GM23338 (cell line): Measurements from ENCODE around the gene TMEM187.

Experiments used
- CREB1 ChIP-seq: fragments of 250-450 bp; sonication (Bioruptor Pico); IDR thresholded peaks from 2 replicates; pipeline ENCODE4 v1.5.0; 2020; ENCODE audit warnings: low read depth, mild to moderate bottlenecking, moderate library complexity
- ETS1 ChIP-seq: IDR thresholded peaks from 2 replicates; pipeline ENCODE4 v1.6.1; 2016; ENCODE audit warnings: antibody characterized with exemption
- EZH2 ChIP-seq: fragments of 200-600 bp; sonication (generic); IDR thresholded peaks from one replicate; pipeline ENCODE4 v1.8.0; 2017; ENCODE audit warnings: antibody characterized with exemption, mild to moderate bottlenecking, low read depth; ENCODE audit not compliant: unreplicated experiment
- EZH2phosphoT487 ChIP-seq: fragments of 200-600 bp; sonication (generic); IDR thresholded peaks from one replicate; pipeline ENCODE4 v1.8.1; 2018; ENCODE audit warnings: antibody characterized with exemption; ENCODE audit not compliant: unreplicated experiment
- JUNB ChIP-seq: IDR thresholded peaks from one replicate; pipeline ENCODE4 v1.6.1; 2016; ENCODE audit warnings: antibody characterized with exemption; ENCODE audit not compliant: unreplicated experiment
- NANOG ChIP-seq: IDR thresholded peaks from 2 replicates; pipeline ENCODE4 v1.6.1; 2016; ENCODE audit warnings: antibody characterized with exemption, borderline replicate concordance
- POLR2AphosphoS5 ChIP-seq: IDR thresholded peaks from 2 replicates; pipeline ENCODE4 v1.6.1; 2016; ENCODE audit warnings: antibody characterized with exemption, low read depth
- REST ChIP-seq: IDR thresholded peaks from one replicate; pipeline ENCODE4 v1.6.1; 2018; ENCODE audit warnings: antibody characterized with exemption; ENCODE audit not compliant: unreplicated experiment
- STAT1 ChIP-seq: IDR thresholded peaks from one replicate; pipeline ENCODE4 v1.6.1; 2016; ENCODE audit warnings: antibody characterized with exemption; ENCODE audit not compliant: unreplicated experiment
- ZNF114 ChIP-seq: fragments of 250-450 bp; sonication (Bioruptor Pico); IDR thresholded peaks from 2 replicates; pipeline ENCODE4 v1.5.0; 2020; ENCODE audit warnings: mild to moderate bottlenecking, moderate library complexity
- ZNF331 ChIP-seq: fragments of 250-450 bp; sonication (Bioruptor Pico); IDR thresholded peaks from 2 replicates; pipeline ENCODE4 v1.5.0; 2020; ENCODE audit warnings: low read depth, mild to moderate bottlenecking, moderate library complexity
- ZNF462 ChIP-seq: fragments of 250-450 bp; sonication (Bioruptor Pico); IDR thresholded peaks from 2 replicates; pipeline ENCODE4 v1.5.0; 2020; ENCODE audit warnings: mild to moderate bottlenecking, moderate library complexity
- TF ChIP-seq, protein P1 (sequence below), 2 experiments: fragments of 200-600 bp in 1 of 2; sonication (generic) in 1 of 2; conservative IDR thresholded peaks; 2 replicates each; pipeline versions ENCODE4 v1.5.1 to v1.6.1; 2016 to 2017; ENCODE audit warnings: antibody characterized with exemption in 2 of 2, low read depth in 2 of 2, mild to moderate bottlenecking in 2 of 2, moderate library complexity in 1 of 2

- TF ChIP-seq, protein P1, sequence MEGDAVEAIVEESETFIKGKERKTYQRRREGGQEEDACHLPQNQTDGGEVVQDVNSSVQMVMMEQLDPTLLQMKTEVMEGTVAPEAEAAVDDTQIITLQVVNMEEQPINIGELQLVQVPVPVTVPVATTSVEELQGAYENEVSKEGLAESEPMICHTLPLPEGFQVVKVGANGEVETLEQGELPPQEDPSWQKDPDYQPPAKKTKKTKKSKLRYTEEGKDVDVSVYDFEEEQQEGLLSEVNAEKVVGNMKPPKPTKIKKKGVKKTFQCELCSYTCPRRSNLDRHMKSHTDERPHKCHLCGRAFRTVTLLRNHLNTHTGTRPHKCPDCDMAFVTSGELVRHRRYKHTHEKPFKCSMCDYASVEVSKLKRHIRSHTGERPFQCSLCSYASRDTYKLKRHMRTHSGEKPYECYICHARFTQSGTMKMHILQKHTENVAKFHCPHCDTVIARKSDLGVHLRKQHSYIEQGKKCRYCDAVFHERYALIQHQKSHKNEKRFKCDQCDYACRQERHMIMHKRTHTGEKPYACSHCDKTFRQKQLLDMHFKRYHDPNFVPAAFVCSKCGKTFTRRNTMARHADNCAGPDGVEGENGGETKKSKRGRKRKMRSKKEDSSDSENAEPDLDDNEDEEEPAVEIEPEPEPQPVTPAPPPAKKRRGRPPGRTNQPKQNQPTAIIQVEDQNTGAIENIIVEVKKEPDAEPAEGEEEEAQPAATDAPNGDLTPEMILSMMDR (conservative IDR thresholded peaks at IDR 0.05; ENCODE audit: low read depth in 2 of 2) = peak in 1 of 2 experiments; percentile 44; a peak in 2 of 4 replicates
- no peak for TF ChIP-seq POLR2AphosphoS5
- no peak for TF ChIP-seq EZH2
- no peak for TF ChIP-seq STAT1
- TF ChIP-seq ZNF331 (CRISPR knock-in tag) = no peak
- no peak for TF ChIP-seq ZNF114 (CRISPR knock-in tag)
- no peak for TF ChIP-seq EZH2phosphoT487
- TF ChIP-seq ZNF462 (CRISPR knock-in tag) = no peak
- no peak for TF ChIP-seq REST
- no peak for TF ChIP-seq NANOG
- no peak for TF ChIP-seq JUNB
- no peak for TF ChIP-seq ETS1
- TF ChIP-seq CREB1 (CRISPR knock-in tag) = no peak
Measured at GRCh38 chrX:153922932-153923857, 49.4 kb upstream of the TMEM187 start.
